HG02840 (cell line): Measurements from ENCODE around the gene PES1.
"Not testable (repeated sequence)": the region's sequence is repeated elsewhere in the genome, so short reads cannot be mapped to it uniquely, and the experiment has no call there.

Experiments
- ATAC-seq: cut with Tn5 transposase; IDR thresholded peaks from one replicate; pipeline ENCODE4 v1.9.1; 2021; ENCODE audit warnings: mild to moderate bottlenecking, moderate library complexity, moderate number of reproducible peaks; ENCODE audit not compliant: unreplicated experiment, low FRiP score

The PES1 gene

GRCh38 chr22:30578481-30578880 is 13.2 kb downstream of the PES1 start:
- no peak for ATAC-seq

GRCh38 chr22:30575859-30576258 is 15.9 kb downstream of the PES1 start:
- ATAC-seq, result no peak

GRCh38 chr22:30574997-30575671 is 16.6 kb downstream of the PES1 start:
- no peak for ATAC-seq

- no peak for ATAC-seq
Observed at GRCh38 chr22:30574095-30574981, 17.4 kb downstream of the PES1 start, which contains the start of gene GAL3ST1. GAL3ST1 (minus strand) TSS chr22:30574665; CDS start chr22:30557392, 17,273 bp downstream.

- no peak for ATAC-seq
Observed at GRCh38 chr22:30573594-30574094, 18.1 kb downstream of the PES1 start.

- ATAC-seq, result no peak
Observed at GRCh38 chr22:30572840-30573593, 18.7 kb downstream of the PES1 start.

DNA sequence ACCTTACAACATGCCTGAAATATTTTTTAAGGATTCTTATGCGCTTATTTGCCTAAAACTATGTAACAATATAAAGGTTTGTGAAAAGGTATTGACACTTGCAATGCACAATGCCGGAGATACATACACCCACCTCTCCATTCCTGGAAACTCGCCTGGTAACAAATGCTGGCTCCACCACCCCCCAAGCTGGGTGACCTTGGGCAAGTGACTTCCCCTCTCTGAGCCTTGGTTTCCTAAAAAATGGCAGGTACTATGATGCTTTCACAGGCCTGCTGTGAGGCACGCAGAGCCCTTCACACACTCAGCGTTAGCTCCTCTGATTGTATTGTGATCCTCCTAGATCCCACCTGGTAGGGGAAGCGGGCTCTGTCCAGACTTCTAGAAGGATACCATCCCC is 19.5 kb downstream of the PES1 start:
- ATAC-seq, result no peak

- no peak for ATAC-seq
Observed at GRCh38 chr22:30569674-30570202, 22.0 kb downstream of the PES1 start.

DNA sequence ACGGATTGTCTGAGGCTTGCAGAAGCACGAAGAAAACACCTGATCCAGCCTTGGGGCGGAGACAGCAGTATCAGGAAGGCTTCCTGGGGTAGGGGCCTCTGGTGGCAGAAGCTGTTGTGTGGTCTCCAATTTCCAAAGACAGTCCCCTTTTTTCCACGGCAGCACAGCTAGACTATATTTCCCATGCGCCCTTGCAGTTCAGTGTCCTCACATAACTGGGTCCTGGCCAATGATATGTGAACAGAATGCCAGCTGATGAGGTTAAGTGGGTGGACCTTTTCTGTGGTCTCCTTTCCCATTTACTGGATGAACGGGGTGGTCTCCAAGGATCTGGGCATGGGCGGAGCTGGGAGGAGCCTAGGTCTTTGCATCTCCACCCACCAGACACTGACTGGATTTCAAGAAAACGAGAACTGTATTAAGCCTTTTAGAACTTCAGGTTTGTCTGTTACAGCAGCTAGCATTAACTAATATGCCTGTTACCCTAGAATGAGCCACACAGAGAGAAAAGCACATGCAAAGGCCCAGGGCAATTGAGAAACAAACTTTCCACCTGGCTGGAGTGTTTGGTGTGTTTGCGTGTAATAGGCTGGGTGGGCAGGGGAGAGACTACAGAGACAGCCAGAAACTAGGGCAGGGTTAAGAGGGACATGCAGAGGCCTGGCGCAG is 23.4 kb downstream of the PES1 start:
- ATAC-seq, result no peak

GRCh38 chr22:30567277-30567676 is 24.4 kb downstream of the PES1 start:
- ATAC-seq, result not testable (repeated sequence)

GRCh38 chr22:30566125-30566524 is 25.6 kb downstream of the PES1 start:
- no peak for ATAC-seq

- no peak for ATAC-seq
Observed at GRCh38 chr22:30565341-30565740, 26.4 kb downstream of the PES1 start.

- no peak for ATAC-seq
Observed at GRCh38 chr22:30564761-30565119, 27.0 kb downstream of the PES1 start.

DNA sequence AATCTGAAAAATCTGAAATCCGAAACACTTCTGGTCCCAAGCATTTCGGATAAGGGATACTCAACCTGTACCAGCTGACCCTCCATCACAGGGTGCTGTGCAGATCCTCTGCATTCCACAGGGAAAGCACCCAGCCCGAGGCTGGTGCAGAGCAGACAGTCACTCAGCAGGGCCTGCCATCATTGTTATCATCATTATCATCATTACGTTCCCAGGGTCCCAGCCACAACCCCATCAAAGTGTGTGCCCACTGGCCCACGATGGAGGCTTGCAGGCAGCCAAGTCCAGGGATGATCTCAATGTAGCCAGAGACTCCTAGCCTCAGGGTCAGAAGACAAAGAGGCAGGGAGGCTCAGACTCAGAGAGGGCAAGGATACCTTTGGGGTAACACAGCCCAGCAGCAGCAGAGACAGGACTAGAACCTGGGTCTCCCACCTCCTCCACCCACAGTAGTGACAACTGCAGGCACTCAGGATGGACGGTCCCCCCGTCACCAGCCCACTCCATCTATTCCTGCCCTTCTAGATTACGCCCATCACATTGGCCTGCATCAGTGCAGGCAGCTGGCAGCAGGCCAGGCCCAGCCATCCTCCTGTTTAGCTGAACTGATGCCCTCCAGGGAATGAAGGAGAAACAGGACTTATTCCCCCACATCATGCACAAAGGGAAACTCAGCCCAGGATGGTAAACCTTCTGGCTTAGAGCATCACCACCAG is 27.5 kb downstream of the PES1 start:
- no peak for ATAC-seq

DNA sequence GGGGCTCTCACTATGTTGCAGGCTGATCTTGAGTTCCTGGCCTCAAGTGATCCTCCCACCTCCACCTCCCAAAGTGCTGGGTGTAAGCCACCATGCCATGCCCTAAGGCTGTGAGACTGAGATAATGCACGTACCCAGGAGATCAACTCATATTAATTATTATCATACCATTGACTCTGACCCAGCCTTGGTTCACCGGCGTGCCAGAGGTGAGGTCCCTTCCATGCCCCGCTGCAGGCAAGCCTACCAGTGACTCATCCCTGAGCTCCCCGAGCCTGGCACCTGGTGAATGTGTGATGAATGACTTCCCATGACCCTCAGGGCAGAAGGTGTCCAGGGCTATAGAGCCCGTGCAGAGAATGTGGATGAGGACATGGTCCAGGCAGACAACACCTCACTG is 29.3 kb downstream of the PES1 start:
- ATAC-seq, result no peak

- no peak for ATAC-seq
Observed at GRCh38 chr22:30561402-30562189, 30.1 kb downstream of the PES1 start.

DNA sequence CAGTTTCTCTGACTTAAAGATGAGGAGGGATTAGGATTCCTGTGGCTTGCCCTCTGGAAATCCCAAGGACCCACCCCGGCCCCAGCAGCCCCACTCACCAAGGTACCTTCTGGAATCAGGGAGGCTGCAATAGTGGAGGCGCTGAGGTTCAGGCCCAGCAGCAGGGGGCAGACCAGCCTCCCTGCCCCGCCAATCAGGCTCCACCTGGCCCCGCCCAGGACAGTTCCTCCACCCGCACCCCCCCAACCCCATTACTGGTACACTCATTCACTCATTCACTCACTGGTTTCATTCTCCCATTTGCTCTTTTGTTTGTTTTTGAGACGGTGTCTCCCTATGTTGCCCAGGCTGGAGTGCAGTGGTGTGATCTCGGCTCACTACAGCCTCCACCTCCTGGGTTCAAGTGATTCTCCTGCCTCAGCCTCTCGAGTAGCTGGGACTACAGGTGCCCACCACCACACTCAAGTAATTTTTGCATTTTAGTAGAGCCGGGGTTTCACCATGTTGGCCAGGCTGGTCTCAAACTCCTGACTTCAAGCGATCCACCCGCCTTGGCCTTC is 31.0 kb downstream of the PES1 start:
- ATAC-seq, result not testable (repeated sequence)

DNA sequence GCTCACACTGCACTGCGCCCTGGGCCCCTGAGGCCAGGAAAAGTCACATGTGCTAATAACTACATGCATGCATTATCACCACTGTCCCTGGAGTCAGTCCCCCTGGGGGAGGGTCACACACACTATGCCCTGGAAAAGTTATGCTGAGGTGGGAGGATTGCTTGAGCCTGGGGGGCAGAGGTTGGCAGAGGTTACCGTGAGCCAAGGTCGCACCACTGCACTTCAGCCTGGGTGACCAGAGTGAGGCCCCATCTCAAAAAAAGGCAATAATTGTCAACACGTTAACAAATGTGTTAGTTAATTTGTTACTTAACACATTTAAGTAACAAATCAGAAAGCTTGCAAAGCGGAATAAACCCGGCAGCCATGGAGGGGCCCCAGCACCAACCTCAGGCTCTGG is 31.8 kb downstream of the PES1 start:
- no peak for ATAC-seq
